Upper lobe of right lung (tissue), 1 donor: Measurements from ENCODE around the gene VPS51. TPM values are rescaled to one million over a fixed set of nuclear protein-coding genes. Genes with fewer than 3 reads are reported as not detected.
A peak's percentile ranks its signal among the peaks of the same experiment; 100 is the strongest.

Experiments
- ATAC-seq: fragments of 200-7000 bp; cut with Tn5 transposase; one replicate; pipeline ENCODE4 v1.9.1; 2020; ENCODE audit warnings: mild to moderate bottlenecking, moderate library complexity
- DNase-seq: peaks from one replicate; pipeline ENCODE4 v3.0.0-alpha.2; 2020
- H3K27ac ChIP-seq: fragments of 200-600 bp; one replicate; pipeline ENCODE4 v1.8.0; 2022
- H3K27me3 ChIP-seq: fragments of 200-600 bp; one replicate; pipeline ENCODE4 v1.8.0; 2022; ENCODE audit warnings: mild to moderate bottlenecking
- H3K36me3 ChIP-seq: fragments of 200-600 bp; one replicate; pipeline ENCODE4 v1.8.0; 2022
- H3K4me1 ChIP-seq: fragments of 200-600 bp; one replicate; pipeline ENCODE4 v1.8.0; 2022
- H3K4me3 ChIP-seq: fragments of 200-600 bp; one replicate; pipeline ENCODE4 v1.8.0; 2022; ENCODE audit warnings: mild to moderate bottlenecking
- H3K9me3 ChIP-seq: fragments of 200-600 bp; one replicate; pipeline ENCODE4 v1.8.0; 2022
- CTCF ChIP-seq: fragments of 200-600 bp; IDR thresholded peaks from one replicate; pipeline ENCODE4 v1.8.0; 2022; ENCODE audit warnings: antibody characterized with exemption
- intact Hi-C: fragments of 100-400 bp; cut with DNase I; formaldehyde crosslinking; loops from one replicate; pipeline ENCODE4 v1.11.0; 2022
- total RNA-seq: library from RNA; stranded (reverse); fragmentation: NEBNext Ultra II Directional; extraction: Animal tissue kit (Norgen Biotek cat#: 25700); gene quantifications from one replicate; pipeline ENCODE4 v1.2.1, GENCODE V29; 2021
- donor health status: DM: no; HTN: yes; CAD: no; lungs with severe emphysema.

VPS51 gene
- total RNA-seq, 1 donor from 2014 or later: 101 TPM

GRCh38 chr11:65059959-65060824, 35.8 kb upstream of the VPS51 start:
- no peaks in the 10 kb centered on the region for H3K4me1 ChIP-seq
- ATAC-seq (no peak), DNase-seq (no peak)
- no peak overlapping the region for H3K4me3 ChIP-seq
- H3K27me3 ChIP-seq: no peaks in the 10 kb centered on the region
- no peaks in the 10 kb centered on the region for H3K36me3 ChIP-seq
- intact Hi-C loops: no loop called here
- no peaks in the 10 kb centered on the region for H3K9me3 ChIP-seq
- TF ChIP-seq CTCF: no peak
- H3K27ac ChIP-seq: no peak overlapping the region

- peak; percentile 21 for TF ChIP-seq CTCF
- intact Hi-C loops: no loop called here
- no peak for DNase-seq
- H3K4me1 ChIP-seq: no peaks in the 10 kb centered on the region
- H3K27me3 ChIP-seq: no peaks in the 10 kb centered on the region
- ATAC-seq: peak; percentile 62
- H3K9me3 ChIP-seq: no peaks in the 10 kb centered on the region
- H3K36me3 ChIP-seq: no peaks in the 10 kb centered on the region
- no peak overlapping the region for H3K27ac ChIP-seq
- no peak overlapping the region for H3K4me3 ChIP-seq
Measured at GRCh38 chr11:65060913-65061408, 35.1 kb upstream of the VPS51 start.

- intact Hi-C loops: no loop called here
- ATAC-seq: no peak
- no peak for DNase-seq
- Histone ChIP-seq H3K9me3 (no peaks in the 10 kb centered on the region), H3K27me3 (no peaks in the 10 kb centered on the region), H3K4me1 (no peaks in the 10 kb centered on the region), H3K36me3 (no peaks in the 10 kb centered on the region), H3K27ac (no peak overlapping the region), H3K4me3 (no peak overlapping the region)
- no peak for TF ChIP-seq CTCF
Measured at GRCh38 chr11:65063532-65063931, 32.5 kb upstream of the VPS51 start.

GRCh38 chr11:65064847-65065240, 31.2 kb upstream of the VPS51 start:
- Histone ChIP-seq H3K4me1 (no peaks in the 10 kb centered on the region), H3K36me3 (no peaks in the 10 kb centered on the region), H3K4me3 (no peak overlapping the region), H3K27ac (no peak overlapping the region), H3K27me3 (no peaks in the 10 kb centered on the region), H3K9me3 (no peaks in the 10 kb centered on the region)
- TF ChIP-seq CTCF: no peak
- intact Hi-C loops: no loop called here
- ATAC-seq: no peak
- DNase-seq: no peak

GRCh38 chr11:65065851-65066250, 30.2 kb upstream of the VPS51 start:
- TF ChIP-seq CTCF: no peak
- no peaks in the 10 kb centered on the region for H3K36me3 ChIP-seq
- no peaks in the 10 kb centered on the region for H3K4me1 ChIP-seq
- intact Hi-C loops: no loop called here
- no peaks in the 10 kb centered on the region for H3K27me3 ChIP-seq
- no peak overlapping the region for H3K27ac ChIP-seq
- H3K9me3 ChIP-seq: no peaks in the 10 kb centered on the region
- DNase-seq (no peak), ATAC-seq (no peak)
- H3K4me3 ChIP-seq: no peak overlapping the region
